Activated effector memory CD4-positive, alpha-beta T cell treated with anti-CD3 and anti-CD28 coated beads, Interleukin-2, amount 50 U/mL, for 16 hours (primary cell): ENCODE data around the gene FAM9C.
"Not testable (repeated sequence)": the region's sequence is repeated elsewhere in the genome, so short reads cannot be mapped to it uniquely, and the experiment has no call there.

Experiments used
- DNase-seq: peaks from one replicate; pipeline ENCODE4 v3.0.0-alpha.2; 2020

The FAM9C gene

GRCh38 chrX:13074297-13075262, 30.2 kb upstream of the FAM9C start:
- no peak for DNase-seq

GRCh38 chrX:13069771-13070416, 25.5 kb upstream of the FAM9C start:
- no peak for DNase-seq

- DNase-seq = no peak
Measured at GRCh38 chrX:13068651-13069050, 24.2 kb upstream of the FAM9C start.

GRCh38 chrX:13067773-13068172, 23.4 kb upstream of the FAM9C start:
- DNase-seq = no peak

- DNase-seq = no peak
Measured at GRCh38 chrX:13066391-13066790, 22.0 kb upstream of the FAM9C start.

GRCh38 chrX:13064599-13065143, 20.3 kb upstream of the FAM9C start:
- no peak for DNase-seq

GRCh38 chrX:13063124-13063523, 18.7 kb upstream of the FAM9C start:
- DNase-seq = not testable (repeated sequence)

GRCh38 chrX:13062331-13062730, 17.9 kb upstream of the FAM9C start:
- not testable (repeated sequence) for DNase-seq

- not testable (repeated sequence) for DNase-seq
Measured at GRCh38 chrX:13061215-13061708, 16.8 kb upstream of the FAM9C start.

- no peak for DNase-seq
Measured at GRCh38 chrX:13059637-13060499, 15.4 kb upstream of the FAM9C start.

- no peak for DNase-seq
Measured at GRCh38 chrX:13055486-13055885, 11.1 kb upstream of the FAM9C start.

GRCh38 chrX:13053171-13053570, 8.8 kb upstream of the FAM9C start:
- DNase-seq = no peak

GRCh38 chrX:13051529-13052172, 7.2 kb upstream of the FAM9C start:
- DNase-seq = peak; percentile 64

GRCh38 chrX:13051167-13051528, 6.7 kb upstream of the FAM9C start:
- DNase-seq = no peak

GRCh38 chrX:13050151-13050550, 5.7 kb upstream of the FAM9C start:
- no peak for DNase-seq

GRCh38 chrX:13048280-13048679, 3.9 kb upstream of the FAM9C start:
- no peak for DNase-seq

GRCh38 chrX:13047759-13048158, 3.3 kb upstream of the FAM9C start:
- DNase-seq = no peak

- DNase-seq = no peak
Measured at GRCh38 chrX:13046141-13046855, 1.9 kb upstream of the FAM9C start.

- no peak for DNase-seq
Measured at GRCh38 chrX:13043938-13044337, 482 bp downstream of the FAM9C start.

- no peak for DNase-seq
Measured at GRCh38 chrX:13043138-13043537, 1.3 kb downstream of the FAM9C start.

GRCh38 chrX:13036896-13037295, 7.5 kb downstream of the FAM9C start:
- no peak for DNase-seq

- DNase-seq = no peak
Measured at GRCh38 chrX:13033193-13033592, 11.2 kb downstream of the FAM9C start.
